ENCODE measurements around the gene IGLL5.

Gene IGLL5

GRCh38 chr22:22855085-22855484 is 32.5 kb upstream of the IGLL5 start:
- no peak for DNase-seq (ENCODE audit: low read depth)
- no peak overlapping the region for H3K4me3 ChIP-seq (ENCODE audit: low read length)
- TF ChIP-seq, protein P1, sequence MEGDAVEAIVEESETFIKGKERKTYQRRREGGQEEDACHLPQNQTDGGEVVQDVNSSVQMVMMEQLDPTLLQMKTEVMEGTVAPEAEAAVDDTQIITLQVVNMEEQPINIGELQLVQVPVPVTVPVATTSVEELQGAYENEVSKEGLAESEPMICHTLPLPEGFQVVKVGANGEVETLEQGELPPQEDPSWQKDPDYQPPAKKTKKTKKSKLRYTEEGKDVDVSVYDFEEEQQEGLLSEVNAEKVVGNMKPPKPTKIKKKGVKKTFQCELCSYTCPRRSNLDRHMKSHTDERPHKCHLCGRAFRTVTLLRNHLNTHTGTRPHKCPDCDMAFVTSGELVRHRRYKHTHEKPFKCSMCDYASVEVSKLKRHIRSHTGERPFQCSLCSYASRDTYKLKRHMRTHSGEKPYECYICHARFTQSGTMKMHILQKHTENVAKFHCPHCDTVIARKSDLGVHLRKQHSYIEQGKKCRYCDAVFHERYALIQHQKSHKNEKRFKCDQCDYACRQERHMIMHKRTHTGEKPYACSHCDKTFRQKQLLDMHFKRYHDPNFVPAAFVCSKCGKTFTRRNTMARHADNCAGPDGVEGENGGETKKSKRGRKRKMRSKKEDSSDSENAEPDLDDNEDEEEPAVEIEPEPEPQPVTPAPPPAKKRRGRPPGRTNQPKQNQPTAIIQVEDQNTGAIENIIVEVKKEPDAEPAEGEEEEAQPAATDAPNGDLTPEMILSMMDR (conservative IDR thresholded peaks at IDR 0.05; ENCODE audit: low read depth, low read length), result no peak

- no peak overlapping the region for H3K4me3 ChIP-seq (ENCODE audit: low read length)
- TF ChIP-seq, protein P1 (conservative IDR thresholded peaks at IDR 0.05; ENCODE audit: low read depth, low read length), result peak; percentile 54
- DNase-seq (ENCODE audit: low read depth), result no peak
Measured at GRCh38 chr22:22855617-22856308, 31.9 kb upstream of the IGLL5 start.

- no peak for DNase-seq (ENCODE audit: low read depth)
- TF ChIP-seq, protein P1 (conservative IDR thresholded peaks at IDR 0.05; ENCODE audit: low read depth, low read length), result no peak
- H3K4me3 ChIP-seq (ENCODE audit: low read length), result no peak overlapping the region
Measured at GRCh38 chr22:22856364-22856763, 31.3 kb upstream of the IGLL5 start.

- DNase-seq (ENCODE audit: low read depth), result no peak
- H3K4me3 ChIP-seq (ENCODE audit: low read length), result no peak overlapping the region
- TF ChIP-seq, protein P1 (conservative IDR thresholded peaks at IDR 0.05; ENCODE audit: low read depth, low read length), result no peak
Measured at GRCh38 chr22:22856885-22857606, 30.6 kb upstream of the IGLL5 start.

DNA sequence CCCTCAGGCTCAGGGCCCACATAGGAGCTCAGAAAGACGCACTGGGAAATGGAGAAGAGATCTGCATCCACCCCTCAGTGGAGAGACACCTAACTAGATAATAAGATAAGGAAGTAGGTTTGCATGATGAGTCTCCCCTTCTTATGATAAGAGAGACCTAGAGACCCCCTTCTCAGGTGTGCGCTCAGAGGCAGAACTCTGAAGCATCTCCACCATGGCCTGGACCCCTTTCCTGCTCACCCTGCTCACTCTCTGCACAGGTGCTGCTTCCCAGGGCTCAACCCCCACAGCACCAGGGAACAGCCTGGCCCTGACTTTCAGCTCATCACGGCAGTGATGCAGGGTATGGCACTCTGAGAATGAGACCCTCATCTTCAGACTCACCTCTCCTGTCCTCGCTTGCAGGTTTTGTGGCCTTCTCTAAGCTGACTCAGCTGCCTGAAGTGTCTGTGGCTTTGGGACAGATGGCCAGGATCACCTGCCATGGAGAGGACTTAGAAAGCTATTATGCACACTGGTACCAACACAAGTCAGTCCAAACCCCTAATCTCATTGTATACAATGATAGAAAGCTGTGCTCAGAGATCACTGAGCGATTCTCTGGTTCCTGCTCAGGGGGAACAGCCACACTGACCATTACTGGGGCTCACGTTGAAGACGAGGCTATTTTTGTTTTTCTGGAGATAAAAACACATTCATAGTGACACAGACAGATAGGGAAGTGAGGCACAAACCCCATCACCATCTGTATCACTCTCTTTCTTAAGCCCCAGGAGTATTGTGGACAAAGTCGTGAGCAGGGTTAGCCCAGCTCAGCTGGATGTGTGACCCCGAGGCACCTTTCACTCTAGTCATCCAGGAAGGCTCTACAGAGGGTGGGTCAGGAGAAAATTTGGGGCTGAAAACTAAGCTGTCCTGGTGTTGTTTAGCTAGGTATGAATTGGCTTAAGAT is 29.7 kb upstream of the IGLL5 start:
- DNase-seq (ENCODE audit: low read depth), result no peak
- TF ChIP-seq, protein P1 (conservative IDR thresholded peaks at IDR 0.05; ENCODE audit: low read depth, low read length), result no peak
- no peak overlapping the region for H3K4me3 ChIP-seq (ENCODE audit: low read length)

GRCh38 chr22:22858559-22858937 is 29.1 kb upstream of the IGLL5 start:
- no peak overlapping the region for H3K4me3 ChIP-seq (ENCODE audit: low read length)
- TF ChIP-seq, protein P1 (conservative IDR thresholded peaks at IDR 0.05; ENCODE audit: low read depth, low read length), result no peak
- DNase-seq (ENCODE audit: low read depth), result no peak
